A673 (cell line): ENCODE data around the gene IPO7.

Experiments used
- CTCF ChIP-seq: fragments of 300-800, 200-600 bp; sonication (generic); conservative IDR thresholded peaks from 2 replicates; pipeline ENCODE4 v1.5.1; 2017; ENCODE audit warnings: low read depth, mild to moderate bottlenecking, antibody characterized with exemption, low read length, moderate library complexity, mixed read lengths
- EZH2 ChIP-seq: fragments of 200-600 bp; sonication (generic); IDR thresholded peaks from 2 replicates; pipeline ENCODE4 v1.6.1; 2017; ENCODE audit warnings: borderline replicate concordance, low read depth, mild to moderate bottlenecking, mixed read lengths, antibody characterized with exemption, low read length; ENCODE audit not compliant: poor library complexity, severe bottlenecking

- TF ChIP-seq EZH2: no peak
- no peak for TF ChIP-seq CTCF
These were observed 12.3 kb downstream of the IPO7 start for GRCh38 chr11:9396752-9397151.
